OCI-LY7 (cell line): ENCODE measurements around the gene NBPF6. TPM values are rescaled to one million over a fixed set of nuclear protein-coding genes. Genes with fewer than 3 reads are reported as not detected.
"Not testable (repeated sequence)": the region's sequence is repeated elsewhere in the genome, so short reads cannot be mapped to it uniquely, and the experiment has no call there.

ENCODE experiments used
- BruUV-seq: library from RNA; stranded (reverse); fragments of 400-500 nt; replicated peaks from 2 replicates; lab custom pipeline; 2021; lab: Mats Ljungman, UMichigan
- CTCF ChIA-PET: fragments of 300-600 bp; sonication (Branson Sonifier 250); formaldehyde crosslinking; loops from one replicate; lab custom pipeline; 2022; ENCODE audit warnings: antibody characterized with exemption; ENCODE audit not compliant: unreplicated experiment; lab: Charles Lee
- POLR2A ChIA-PET: fragments of 300-600 bp; sonication (Branson Sonifier 250); formaldehyde crosslinking; loops from one replicate; lab custom pipeline; 2022; ENCODE audit warnings: antibody characterized with exemption; lab: Charles Lee
- DNase-seq: peaks from one replicate; pipeline ENCODE4 v3.0.0-alpha.2; 2015; ENCODE audit warnings: low spot score
- H2AFZ ChIP-seq: fragments of 200-600 bp; sonication (generic), shearing (Covaris generic); 2 replicates; pipeline ENCODE4 v1.6.1; 2014; ENCODE audit warnings: mild to moderate bottlenecking, antibody characterized with exemption, low read length, moderate library complexity
- H3K27ac ChIP-seq: fragments of 200-600 bp; sonication (generic); 2 replicates; pipeline ENCODE4 v1.5.1; 2014; ENCODE audit warnings: mixed run types, low read depth, mild to moderate bottlenecking, moderate library complexity, low read length, inconsistent platforms; ENCODE audit not compliant: poor library complexity, severe bottlenecking
- H3K36me3 ChIP-seq: fragments of 200-600 bp; sonication (generic); 2 replicates; pipeline ENCODE4 v1.6.1; 2014; ENCODE audit warnings: mild to moderate bottlenecking, antibody characterized with exemption, low read length, moderate library complexity, mixed read lengths; ENCODE audit not compliant: insufficient read depth
- H3K4me1 ChIP-seq: fragments of 200-600 bp; sonication (generic); 2 replicates; pipeline ENCODE4 v1.5.1; 2014; ENCODE audit warnings: mild to moderate bottlenecking, low read length; ENCODE audit not compliant: insufficient read depth, poor library complexity, severe bottlenecking
- H3K4me2 ChIP-seq: fragments of 200-600 bp; sonication (generic); 2 replicates; pipeline ENCODE4 v1.6.1; 2014; ENCODE audit warnings: mild to moderate bottlenecking, low read length
- H3K4me3 ChIP-seq: fragments of 200-600 bp; sonication (generic); 2 replicates; pipeline ENCODE4 v1.5.1; 2014; ENCODE audit warnings: mild to moderate bottlenecking, low read depth, low read length; ENCODE audit not compliant: poor library complexity, severe bottlenecking
- H3K79me2 ChIP-seq: fragments of 200-600 bp; sonication (generic); 2 replicates; pipeline ENCODE4 v1.6.1; 2016; ENCODE audit warnings: low read depth, mild to moderate bottlenecking, low read length, moderate library complexity, mixed read lengths; ENCODE audit not compliant: insufficient read depth
- H3K9me2 ChIP-seq: fragments of 200-600 bp; sonication (generic); 2 replicates; pipeline ENCODE4 v1.6.1; 2016; ENCODE audit warnings: mild to moderate bottlenecking, low read length, mixed read lengths; ENCODE audit not compliant: insufficient read depth
- H3K9me3 ChIP-seq: fragments of 200-600 bp; sonication (generic); 2 replicates; pipeline ENCODE4 v1.6.1; 2014; ENCODE audit warnings: mild to moderate bottlenecking, mixed run types, low read length, mixed read lengths
- H4K20me1 ChIP-seq: fragments of 200-600 bp; sonication (generic); 2 replicates; pipeline ENCODE4 v1.6.1; 2014; ENCODE audit warnings: mild to moderate bottlenecking, antibody characterized with exemption, low read length, moderate library complexity, mixed read lengths; ENCODE audit not compliant: insufficient read depth
- CTCF ChIP-seq: fragments of 200-600 bp; sonication (generic); conservative IDR thresholded peaks from 2 replicates; pipeline ENCODE4 v1.5.1; 2014; ENCODE audit warnings: mild to moderate bottlenecking, antibody characterized with exemption, low read length, moderate library complexity, mixed read lengths
- EZH2phosphoT487 ChIP-seq: fragments of 200-600 bp; sonication (generic); IDR thresholded peaks from 2 replicates; pipeline ENCODE4 v1.6.1; 2018; ENCODE audit warnings: low read depth, borderline replicate concordance, mild to moderate bottlenecking, mixed run types, antibody characterized with exemption, low read length, moderate library complexity, mixed read lengths
- intact Hi-C: fragments of 100-400 bp; cut with micrococcal nuclease; formaldehyde crosslinking; loops from one replicate; pipeline ENCODE4 v1.10.0; 2022; ENCODE audit not compliant: unreplicated experiment
- total RNA-seq, 2 experiments: library from RNA; depleted of rRNA in 1 of 2; stranded (reverse); fragments of >200 nt in 1 of 2; shearing (Covaris generic) in 1 of 2; gene quantifications; 2 replicates each; pipeline ENCODE4 v1.2.3, GENCODE V29; 2014 to 2022

NBPF6 gene
- total RNA-seq, 2 experiments from 2014 or later = not detected

- no peaks in the 10 kb centered on the region for H3K36me3 ChIP-seq
- DNase-seq = no peak
- H3K79me2 ChIP-seq = no peaks in the 10 kb centered on the region
- POLR2A ChIA-PET = interaction anchor here (0.8 to 3.1 kb wide), 2 partner anchors 47 to 74 kb away, joined by 3 to 20 read pairs; partner anchors contain the start of gene EEIG2
- H3K9me3 ChIP-seq = 0 out of 2 replicates have a peak, but pooled peaks cover 4% of the 10 kb centered on the region
- CTCF ChIA-PET = interaction anchor here (1.3 to 2.0 kb wide), 2 partner anchors 48 to 130 kb away, joined by 4 to 15 read pairs; partner anchors contain the start of gene EEIG2
- H3K27ac ChIP-seq = no peak overlapping the region
- no TSS peak for BruUV-seq
- no peaks in the 10 kb centered on the region for H4K20me1 ChIP-seq
- TF ChIP-seq EZH2phosphoT487 = no peak
- no peak for TF ChIP-seq CTCF
- no peak overlapping the region for H2AFZ ChIP-seq
- no peaks in the 10 kb centered on the region for H3K9me2 ChIP-seq
- H3K4me2 ChIP-seq = no peak overlapping the region
- H3K4me3 ChIP-seq = no peak overlapping the region
- H3K4me1 ChIP-seq = no peaks in the 10 kb centered on the region
- intact Hi-C loops = no loop called here
These were observed 62.9 kb downstream of the NBPF6 start for GRCh38 chr1:108513044-108513415.

DNA sequence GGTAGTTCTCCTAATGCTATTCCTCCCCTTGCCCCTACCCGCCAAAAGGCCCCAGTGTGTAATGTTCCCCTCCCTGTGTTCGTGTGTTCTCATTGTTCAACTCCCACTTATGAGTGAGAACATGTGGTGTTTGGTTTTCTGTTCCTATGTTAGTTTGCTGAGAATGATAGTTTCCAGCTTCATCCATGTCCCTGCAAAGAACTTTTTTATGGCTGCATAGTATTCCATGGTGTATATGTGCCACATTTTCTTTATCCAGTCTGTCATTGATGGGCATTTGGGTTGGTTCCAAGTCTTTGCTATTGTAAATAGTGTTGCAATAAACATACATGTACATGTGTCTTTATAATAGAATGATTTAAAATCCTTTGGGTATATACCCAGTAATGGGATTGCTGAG lies 63.8 kb downstream of the NBPF6 start:
- H3K36me3 ChIP-seq, H3K4me2 ChIP-seq, intact Hi-C loops, BruUV-seq, CTCF ChIA-PET, H3K27ac ChIP-seq, POLR2A ChIA-PET, H3K9me2 ChIP-seq, H2AFZ ChIP-seq, H4K20me1 ChIP-seq, DNase-seq, H3K79me2 ChIP-seq, H3K9me3 ChIP-seq, H3K4me3 ChIP-seq, H3K4me1 ChIP-seq: not testable (repeated sequence)

DNA sequence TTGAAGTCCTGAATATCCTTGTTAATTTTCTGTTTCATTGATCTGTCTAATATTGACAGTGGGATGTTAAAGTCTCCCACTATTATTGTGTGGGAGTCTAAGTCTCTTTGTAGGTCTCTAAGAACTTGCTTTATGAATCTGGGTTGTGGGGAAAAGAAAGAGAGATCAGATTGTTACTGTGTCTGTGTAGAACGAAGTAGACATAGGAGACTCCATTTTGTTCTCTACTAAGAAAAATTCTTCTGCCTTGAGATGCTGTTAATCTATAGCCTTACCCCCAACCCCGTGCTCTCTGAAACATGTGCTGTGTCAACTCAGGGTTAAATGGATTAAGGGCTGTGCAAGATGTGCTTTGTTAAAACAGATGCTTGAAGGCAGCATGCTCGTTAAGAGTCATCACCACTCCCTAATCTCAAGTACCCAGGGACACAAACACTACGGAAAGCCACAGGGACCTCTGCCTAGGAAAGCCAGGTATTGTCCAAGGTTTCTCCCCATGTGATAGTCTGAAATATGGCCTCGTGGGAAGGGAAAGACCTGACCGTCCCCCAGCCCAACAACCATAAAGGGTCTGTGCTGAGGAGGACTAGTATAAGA lies 67.3 kb downstream of the NBPF6 start:
- H2AFZ ChIP-seq, H3K9me3 ChIP-seq, DNase-seq, H3K4me1 ChIP-seq, H3K9me2 ChIP-seq, H3K36me3 ChIP-seq, BruUV-seq, H4K20me1 ChIP-seq, CTCF ChIA-PET, H3K79me2 ChIP-seq, H3K4me2 ChIP-seq, POLR2A ChIA-PET, H3K27ac ChIP-seq, intact Hi-C loops, H3K4me3 ChIP-seq: not testable (repeated sequence)

Other genes starting within 250 kb of the NBPF6 start
- gene SLC25A24, start 250.0 kb upstream of the NBPF6 start, total RNA-seq (2014; rRNA removed; shearing (Covaris generic)) = not detected in 2 replicates
- not detected in 2 replicates for gene SLC25A24, start 250.0 kb upstream of the NBPF6 start, total RNA-seq (2022)
- not detected in 2 replicates for gene NBPF4, start 206.3 kb upstream of the NBPF6 start, total RNA-seq (2014; rRNA removed; shearing (Covaris generic))
- gene NBPF4, start 206.3 kb upstream of the NBPF6 start, total RNA-seq (2022) = not detected in 2 replicates
- gene EEIG2, start 109.8 kb downstream of the NBPF6 start, total RNA-seq (2014; rRNA removed; shearing (Covaris generic)) = 21.3 and 24.7 TPM in 2 replicates
- 23.1 and 27.1 TPM in 2 replicates for gene EEIG2, start 109.8 kb downstream of the NBPF6 start, total RNA-seq (2022)
- not detected in 2 replicates for gene HENMT1, start 210.8 kb downstream of the NBPF6 start, total RNA-seq (2014; rRNA removed; shearing (Covaris generic))
- gene HENMT1, start 210.8 kb downstream of the NBPF6 start, total RNA-seq (2022) = 0.35 and 0.84 TPM in 2 replicates
- gene PRPF38B, start 242.0 kb downstream of the NBPF6 start, total RNA-seq (2014; rRNA removed; shearing (Covaris generic)) = 37.7 and 47.4 TPM in 2 replicates
- gene PRPF38B, start 242.0 kb downstream of the NBPF6 start, total RNA-seq (2022) = 72.0 and 73.8 TPM in 2 replicates